ENCODE data around the gene LPP.

Gene LPP

DNA sequence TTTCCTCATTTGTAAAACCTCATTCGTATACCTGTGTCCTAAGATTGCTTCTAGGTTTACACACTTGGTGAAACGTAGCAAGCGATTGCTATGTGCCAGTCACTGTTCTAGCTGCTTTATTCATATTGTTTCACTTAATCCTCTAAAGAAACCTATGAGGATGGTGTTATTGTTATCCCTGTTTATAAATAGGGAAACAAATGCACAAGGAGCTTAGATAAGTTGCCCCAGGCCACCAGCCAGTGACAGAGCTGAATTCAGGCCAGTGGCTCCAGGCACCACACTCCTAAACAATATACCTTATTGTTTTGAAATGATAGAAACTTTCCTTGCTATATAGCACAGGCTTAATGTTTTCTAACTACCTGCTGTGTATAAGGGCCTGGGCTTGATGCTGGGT lies 44.0 kb downstream of the LPP start:
- TF ChIP-seq GABPA (IDR thresholded peaks at IDR 0.05; ENCODE audit: low read depth) = no peak
- TF ChIP-seq POLR2AphosphoS5 (IDR thresholded peaks at IDR 0.05; ENCODE audit: low read depth) = no peak
- TF ChIP-seq, protein P1, sequence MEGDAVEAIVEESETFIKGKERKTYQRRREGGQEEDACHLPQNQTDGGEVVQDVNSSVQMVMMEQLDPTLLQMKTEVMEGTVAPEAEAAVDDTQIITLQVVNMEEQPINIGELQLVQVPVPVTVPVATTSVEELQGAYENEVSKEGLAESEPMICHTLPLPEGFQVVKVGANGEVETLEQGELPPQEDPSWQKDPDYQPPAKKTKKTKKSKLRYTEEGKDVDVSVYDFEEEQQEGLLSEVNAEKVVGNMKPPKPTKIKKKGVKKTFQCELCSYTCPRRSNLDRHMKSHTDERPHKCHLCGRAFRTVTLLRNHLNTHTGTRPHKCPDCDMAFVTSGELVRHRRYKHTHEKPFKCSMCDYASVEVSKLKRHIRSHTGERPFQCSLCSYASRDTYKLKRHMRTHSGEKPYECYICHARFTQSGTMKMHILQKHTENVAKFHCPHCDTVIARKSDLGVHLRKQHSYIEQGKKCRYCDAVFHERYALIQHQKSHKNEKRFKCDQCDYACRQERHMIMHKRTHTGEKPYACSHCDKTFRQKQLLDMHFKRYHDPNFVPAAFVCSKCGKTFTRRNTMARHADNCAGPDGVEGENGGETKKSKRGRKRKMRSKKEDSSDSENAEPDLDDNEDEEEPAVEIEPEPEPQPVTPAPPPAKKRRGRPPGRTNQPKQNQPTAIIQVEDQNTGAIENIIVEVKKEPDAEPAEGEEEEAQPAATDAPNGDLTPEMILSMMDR (IDR thresholded peaks at IDR 0.05; ENCODE audit: insufficient read depth, low read length) = no peak
- no peak for TF ChIP-seq SPI1 (IDR thresholded peaks at IDR 0.05; ENCODE audit: borderline replicate concordance, low read depth)
- TF ChIP-seq, protein P2, sequence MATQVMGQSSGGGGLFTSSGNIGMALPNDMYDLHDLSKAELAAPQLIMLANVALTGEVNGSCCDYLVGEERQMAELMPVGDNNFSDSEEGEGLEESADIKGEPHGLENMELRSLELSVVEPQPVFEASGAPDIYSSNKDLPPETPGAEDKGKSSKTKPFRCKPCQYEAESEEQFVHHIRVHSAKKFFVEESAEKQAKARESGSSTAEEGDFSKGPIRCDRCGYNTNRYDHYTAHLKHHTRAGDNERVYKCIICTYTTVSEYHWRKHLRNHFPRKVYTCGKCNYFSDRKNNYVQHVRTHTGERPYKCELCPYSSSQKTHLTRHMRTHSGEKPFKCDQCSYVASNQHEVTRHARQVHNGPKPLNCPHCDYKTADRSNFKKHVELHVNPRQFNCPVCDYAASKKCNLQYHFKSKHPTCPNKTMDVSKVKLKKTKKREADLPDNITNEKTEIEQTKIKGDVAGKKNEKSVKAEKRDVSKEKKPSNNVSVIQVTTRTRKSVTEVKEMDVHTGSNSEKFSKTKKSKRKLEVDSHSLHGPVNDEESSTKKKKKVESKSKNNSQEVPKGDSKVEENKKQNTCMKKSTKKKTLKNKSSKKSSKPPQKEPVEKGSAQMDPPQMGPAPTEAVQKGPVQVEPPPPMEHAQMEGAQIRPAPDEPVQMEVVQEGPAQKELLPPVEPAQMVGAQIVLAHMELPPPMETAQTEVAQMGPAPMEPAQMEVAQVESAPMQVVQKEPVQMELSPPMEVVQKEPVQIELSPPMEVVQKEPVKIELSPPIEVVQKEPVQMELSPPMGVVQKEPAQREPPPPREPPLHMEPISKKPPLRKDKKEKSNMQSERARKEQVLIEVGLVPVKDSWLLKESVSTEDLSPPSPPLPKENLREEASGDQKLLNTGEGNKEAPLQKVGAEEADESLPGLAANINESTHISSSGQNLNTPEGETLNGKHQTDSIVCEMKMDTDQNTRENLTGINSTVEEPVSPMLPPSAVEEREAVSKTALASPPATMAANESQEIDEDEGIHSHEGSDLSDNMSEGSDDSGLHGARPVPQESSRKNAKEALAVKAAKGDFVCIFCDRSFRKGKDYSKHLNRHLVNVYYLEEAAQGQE (IDR thresholded peaks at IDR 0.05; ENCODE audit: insufficient replicate concordance, low read depth) = no peak
- no peak overlapping the region for H3K4me3 ChIP-seq (replicated peaks; ENCODE audit: insufficient read depth, low read length)
- no peak for DNase-seq (ENCODE audit: low read depth in 1 of 2, low spot score in 1 of 2)
- H3K27me3 ChIP-seq (ENCODE audit: insufficient read depth, poor library complexity, severe bottlenecking) = no peaks in the 10 kb centered on the region
- no peak overlapping the region for H3K27ac ChIP-seq (replicated peaks)

DNA sequence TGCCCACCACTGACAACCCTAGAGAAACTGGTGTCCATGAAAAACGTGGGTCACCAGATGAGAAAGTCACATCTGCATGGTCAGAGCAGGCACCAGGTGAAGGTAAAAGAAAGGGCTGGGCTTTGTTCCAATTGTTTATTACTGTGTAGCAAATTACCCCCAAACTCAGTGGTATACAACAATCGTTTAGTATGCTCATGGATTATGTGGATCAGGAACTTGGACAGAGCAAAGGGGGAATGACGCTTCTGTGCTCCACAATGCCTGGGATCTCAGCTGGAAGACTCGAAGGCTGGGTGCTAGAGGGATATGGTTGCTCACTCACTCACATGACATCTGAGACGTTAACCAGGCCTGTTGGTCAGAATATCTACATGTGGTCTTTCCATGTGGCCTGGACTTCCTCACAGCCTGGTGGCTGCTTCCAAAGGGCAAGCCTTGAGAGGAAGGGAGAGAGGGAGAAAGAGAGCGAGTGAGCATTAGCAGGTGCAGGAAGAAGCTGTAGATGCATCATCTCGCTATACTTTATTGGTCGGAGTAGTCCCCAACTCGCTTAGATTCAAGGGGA lies 44.9 kb downstream of the LPP start:
- H3K4me3 ChIP-seq (replicated peaks; ENCODE audit: insufficient read depth, low read length) = no peak overlapping the region
- H3K27ac ChIP-seq (replicated peaks) = no peak overlapping the region
- TF ChIP-seq, protein P1 (IDR thresholded peaks at IDR 0.05; ENCODE audit: insufficient read depth, low read length) = no peak
- TF ChIP-seq POLR2AphosphoS5 (IDR thresholded peaks at IDR 0.05; ENCODE audit: low read depth) (no peak), SPI1 (IDR thresholded peaks at IDR 0.05; ENCODE audit: borderline replicate concordance, low read depth) (no peak), GABPA (IDR thresholded peaks at IDR 0.05; ENCODE audit: low read depth) (no peak)
- TF ChIP-seq, protein P2 (IDR thresholded peaks at IDR 0.05; ENCODE audit: insufficient replicate concordance, low read depth) = no peak
- no peaks in the 10 kb centered on the region for H3K27me3 ChIP-seq (ENCODE audit: insufficient read depth, poor library complexity, severe bottlenecking)
- no peak for DNase-seq (ENCODE audit: low read depth in 1 of 2, low spot score in 1 of 2)

DNA sequence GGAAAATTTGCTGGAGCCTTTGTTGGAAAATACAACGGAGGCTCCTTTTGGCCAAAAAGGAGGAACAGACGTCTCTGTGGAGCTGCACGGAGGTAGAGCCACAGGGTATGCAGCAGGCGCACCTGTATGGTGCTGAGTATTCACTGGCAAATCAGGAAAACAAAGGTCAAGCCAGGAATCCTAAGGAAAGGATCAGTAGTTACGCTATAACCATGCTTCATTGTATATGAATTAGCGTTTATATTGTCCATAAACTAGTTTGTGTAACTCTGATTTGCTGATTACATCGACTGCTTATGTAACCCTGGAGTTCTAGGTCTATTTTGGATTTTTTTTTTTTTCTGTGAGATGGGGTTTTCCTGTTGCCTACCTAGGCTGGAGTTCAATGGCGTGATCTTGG lies 45.4 kb downstream of the LPP start:
- H3K4me3 ChIP-seq (replicated peaks; ENCODE audit: insufficient read depth, low read length) = no peak overlapping the region
- no peak overlapping the region for H3K27ac ChIP-seq (replicated peaks)
- no peak for DNase-seq (ENCODE audit: low read depth in 1 of 2, low spot score in 1 of 2)
- TF ChIP-seq POLR2AphosphoS5 (IDR thresholded peaks at IDR 0.05; ENCODE audit: low read depth) (no peak), SPI1 (IDR thresholded peaks at IDR 0.05; ENCODE audit: borderline replicate concordance, low read depth) (no peak), GABPA (IDR thresholded peaks at IDR 0.05; ENCODE audit: low read depth) (no peak)
- TF ChIP-seq, protein P2 (IDR thresholded peaks at IDR 0.05; ENCODE audit: insufficient replicate concordance, low read depth) = no peak
- TF ChIP-seq, protein P1 (IDR thresholded peaks at IDR 0.05; ENCODE audit: insufficient read depth, low read length) = no peak
- no peaks in the 10 kb centered on the region for H3K27me3 ChIP-seq (ENCODE audit: insufficient read depth, poor library complexity, severe bottlenecking)
